Measurements from ENCODE around the gene EDDM3A.

Gene EDDM3A

GRCh38 chr14:20712904-20713303 is 32.8 kb upstream of the EDDM3A start:
- no peaks in the 10 kb centered on the region for H3K36me3 ChIP-seq
- no peaks in the 10 kb centered on the region for H3K27me3 ChIP-seq
- H3K4me1 ChIP-seq (ENCODE audit: control insufficient read depth in 1 of 2, insufficient read depth in 1 of 2, low read depth in 1 of 2, low read length in 1 of 2) = peaks cover 27 to 31% of the 10 kb centered on the region in 2 experiments
- no peaks in the 10 kb centered on the region for H3K9me3 ChIP-seq
- no peak overlapping the region for H3K27ac ChIP-seq
- H3K4me3 ChIP-seq (ENCODE audit: low read depth in 1 of 2, low read length in 1 of 2) = no peak overlapping the region
- TF ChIP-seq CTCF (IDR thresholded peaks at IDR 0.05) = no peak

GRCh38 chr14:20714593-20715250 is 31.0 kb upstream of the EDDM3A start:
- Histone ChIP-seq H3K36me3 (no peaks in the 10 kb centered on the region), H3K27ac (peak overlapping the region; percentile 99), H3K4me3 (ENCODE audit: low read depth in 1 of 2, low read length in 1 of 2) (peak overlapping the region; percentile 29 to 49)

GRCh38 chr14:20719777-20720176 is 25.9 kb upstream of the EDDM3A start:
- no peak for TF ChIP-seq CTCF (IDR thresholded peaks at IDR 0.05)
- H3K27me3 ChIP-seq = peaks cover 40% of the 10 kb centered on the region
- H3K27ac ChIP-seq = no peak overlapping the region
- H3K9me3 ChIP-seq = no peaks in the 10 kb centered on the region
- H3K4me3 ChIP-seq (ENCODE audit: low read depth in 1 of 2, low read length in 1 of 2) = no peak overlapping the region
- no peaks in the 10 kb centered on the region for H3K36me3 ChIP-seq
- peaks cover 18 to 19% of the 10 kb centered on the region in 2 experiments for H3K4me1 ChIP-seq (ENCODE audit: control insufficient read depth in 1 of 2, insufficient read depth in 1 of 2, low read depth in 1 of 2, low read length in 1 of 2)

More at GRCh38 chr14:20714593-20715250, 31.0 kb upstream of the EDDM3A start:
- TF ChIP-seq CTCF (IDR thresholded peaks at IDR 0.05) = no peak
- Histone ChIP-seq H3K27me3 (no peaks in the 10 kb centered on the region), H3K9me3 (no peaks in the 10 kb centered on the region), H3K4me1 (ENCODE audit: control insufficient read depth in 1 of 2, insufficient read depth in 1 of 2, low read depth in 1 of 2, low read length in 1 of 2) (peaks cover 27 to 31% of the 10 kb centered on the region in 2 experiments)

GRCh38 chr14:20720741-20721140 is 24.9 kb upstream of the EDDM3A start:
- no peak for TF ChIP-seq CTCF (IDR thresholded peaks at IDR 0.05)
- Histone ChIP-seq H3K36me3 (no peaks in the 10 kb centered on the region), H3K4me1 (ENCODE audit: control insufficient read depth in 1 of 2, insufficient read depth in 1 of 2, low read depth in 1 of 2, low read length in 1 of 2) (peaks cover 12 to 13% of the 10 kb centered on the region in 2 experiments), H3K27ac (no peak overlapping the region), H3K9me3 (no peaks in the 10 kb centered on the region), H3K4me3 (ENCODE audit: low read depth in 1 of 2, low read length in 1 of 2) (no peak overlapping the region), H3K27me3 (peaks cover 47% of the 10 kb centered on the region)

- Histone ChIP-seq H3K36me3 (no peaks in the 10 kb centered on the region), H3K27ac (no peak overlapping the region), H3K9me3 (no peaks in the 10 kb centered on the region), H3K27me3 (peaks cover 47% of the 10 kb centered on the region), H3K4me1 (ENCODE audit: control insufficient read depth in 1 of 2, insufficient read depth in 1 of 2, low read depth in 1 of 2, low read length in 1 of 2) (peaks cover 10 to 12% of the 10 kb centered on the region in 2 experiments), H3K4me3 (ENCODE audit: low read depth in 1 of 2, low read length in 1 of 2) (no peak overlapping the region)
- TF ChIP-seq CTCF (IDR thresholded peaks at IDR 0.05) = no peak
These were observed 23.7 kb upstream of the EDDM3A start for GRCh38 chr14:20722016-20722415.

Data from neutrophil (primary cell).